ENCODE data around the gene MGRN1.

Gene MGRN1

DNA sequence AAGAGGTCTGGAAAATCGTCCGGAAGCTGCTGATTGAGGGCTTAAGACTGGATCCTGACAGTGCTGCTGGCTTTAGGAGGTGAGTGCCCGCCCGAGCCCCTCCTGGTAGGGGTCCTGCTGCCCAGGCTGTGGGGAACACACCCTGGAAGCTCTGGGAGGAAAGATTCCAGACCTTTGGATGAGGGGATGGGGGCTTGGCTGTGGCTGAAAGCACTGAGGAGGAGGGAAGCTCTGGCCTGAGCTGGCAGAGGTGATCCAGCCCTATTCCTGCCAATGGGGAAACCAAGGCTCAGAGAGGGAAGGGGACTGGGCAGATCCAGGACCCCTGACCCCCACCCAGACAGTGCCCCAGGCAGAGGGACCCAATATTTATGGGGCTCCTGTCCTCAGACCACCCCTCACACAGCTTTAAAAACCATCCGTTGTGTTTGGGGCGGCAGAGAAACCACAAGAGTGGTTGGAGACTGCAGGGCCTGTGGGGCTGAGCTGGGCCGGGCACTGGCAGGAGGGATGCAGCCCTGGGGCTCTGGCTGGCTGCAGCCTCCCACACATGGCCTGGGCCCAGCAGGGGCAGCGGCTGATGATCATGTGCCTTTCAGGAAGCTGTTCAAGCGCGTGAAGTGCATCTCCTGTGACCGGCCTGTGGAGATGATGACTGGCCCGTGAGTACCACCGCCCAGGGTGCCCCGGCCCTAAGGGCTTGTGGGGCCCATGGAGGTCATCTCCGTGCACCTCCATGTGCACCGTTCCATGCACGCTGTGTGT lies 32.7 kb upstream of the MGRN1 start:
- no peak for TF ChIP-seq NFIC (IDR thresholded peaks at IDR 0.05)
- TF ChIP-seq RAD21 (IDR thresholded peaks at IDR 0.05; ENCODE audit: low read depth), result no peak

DNA sequence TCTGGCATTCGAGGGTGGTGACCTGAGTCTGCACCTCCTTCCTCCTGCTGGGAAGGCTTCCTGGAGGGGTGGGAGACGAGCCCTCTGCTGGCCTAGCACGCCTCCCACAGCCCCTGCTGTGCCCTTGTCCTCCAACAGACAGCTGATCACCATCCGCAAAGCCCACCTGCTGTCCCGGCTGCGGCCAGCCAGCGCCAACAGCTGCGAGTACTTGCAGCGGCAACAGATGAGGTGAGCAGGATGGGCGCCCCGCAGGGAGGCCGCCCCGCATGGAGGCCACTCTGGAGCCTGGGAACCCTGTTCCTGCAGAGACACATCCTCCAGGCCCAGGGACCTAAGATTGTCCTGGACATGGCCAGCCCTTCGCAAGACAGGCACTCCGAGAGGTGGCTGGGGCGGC lies 31.5 kb upstream of the MGRN1 start:
- TF ChIP-seq TEAD4 (IDR thresholded peaks at IDR 0.05), result peak; percentile 28; the same call in 1 of the 2 replicates
- TF ChIP-seq FOXM1 (IDR thresholded peaks at IDR 0.05; ENCODE audit: borderline replicate concordance, low read depth), result 0 out of 2 replicates have a peak, but pooled peaks have one; percentile 6
- no peak for TF ChIP-seq EGR1 (IDR thresholded peaks at IDR 0.05)
- TF ChIP-seq TAF1 (IDR thresholded peaks at IDR 0.05; ENCODE audit: low read depth), result no peak
- TF ChIP-seq EP300 (IDR thresholded peaks at IDR 0.05; ENCODE audit: borderline replicate concordance), result peak; percentile 72
- peak; percentile 87 for TF ChIP-seq TCF12 (IDR thresholded peaks at IDR 0.05; ENCODE audit: low read depth)
- TF ChIP-seq ZBTB7A (IDR thresholded peaks at IDR 0.05; ENCODE audit: low read depth), result no peak
- peak; percentile 56; the same call in 1 of the 2 replicates for TF ChIP-seq NFIC (IDR thresholded peaks at IDR 0.05)

DNA sequence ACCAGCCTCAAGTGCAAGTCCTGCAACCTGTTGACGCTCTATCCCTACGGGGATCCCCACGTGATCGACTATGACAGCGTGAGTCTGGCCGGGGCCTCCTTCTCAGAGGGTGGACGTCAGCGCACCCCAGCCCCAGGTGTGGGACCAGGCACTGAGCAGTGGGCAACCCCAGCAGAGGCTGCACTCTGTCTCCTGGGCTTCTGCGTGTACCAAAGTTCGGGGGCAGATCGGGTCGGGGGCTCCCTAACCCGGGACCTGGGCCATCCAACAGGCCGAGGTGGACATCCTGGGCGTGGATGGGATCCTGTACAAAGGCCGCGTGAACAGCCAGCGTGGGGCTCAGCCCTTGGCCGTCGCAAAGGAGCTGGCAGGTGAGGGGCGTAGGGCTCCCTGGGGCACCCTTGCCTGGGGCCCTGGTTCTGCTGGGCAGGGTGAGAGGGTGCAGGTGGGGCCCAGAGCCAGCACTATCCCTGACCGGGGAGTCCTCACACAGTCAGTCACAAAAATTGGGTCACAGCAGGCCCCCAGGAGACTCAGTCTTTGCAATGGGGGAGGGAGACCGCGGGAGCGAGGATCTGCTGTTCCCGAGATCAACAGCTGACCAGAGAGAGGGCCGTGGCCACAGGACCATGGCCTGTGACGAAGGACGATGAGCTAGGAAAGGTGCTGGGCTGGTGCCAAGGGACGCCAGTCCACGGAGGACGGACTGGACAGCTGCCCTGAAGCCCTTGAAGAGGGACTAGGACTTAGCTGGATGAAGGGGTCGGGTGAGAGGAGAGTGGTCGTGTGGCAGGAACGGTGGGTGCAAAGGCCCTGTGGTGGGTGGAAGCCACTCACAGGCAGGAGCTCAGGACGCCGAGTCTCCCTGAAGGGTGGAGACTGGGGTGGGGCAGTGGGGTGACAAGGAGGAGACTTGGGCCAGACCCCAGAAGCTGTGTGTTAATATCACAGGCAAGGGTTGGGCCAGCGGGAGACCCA lies 29.9 kb upstream of the MGRN1 start:
- TF ChIP-seq FOXM1 (IDR thresholded peaks at IDR 0.05; ENCODE audit: borderline replicate concordance, low read depth) (no peak), EP300 (IDR thresholded peaks at IDR 0.05; ENCODE audit: borderline replicate concordance) (no peak), CEBPB (IDR thresholded peaks at IDR 0.05) (no peak), ZBTB7A (IDR thresholded peaks at IDR 0.05; ENCODE audit: low read depth) (no peak), NFIC (IDR thresholded peaks at IDR 0.05) (no peak), CREB1 (IDR thresholded peaks at IDR 0.05; ENCODE audit: low read depth) (no peak), TCF12 (IDR thresholded peaks at IDR 0.05; ENCODE audit: low read depth) (no peak)
- TF ChIP-seq, protein P1, sequence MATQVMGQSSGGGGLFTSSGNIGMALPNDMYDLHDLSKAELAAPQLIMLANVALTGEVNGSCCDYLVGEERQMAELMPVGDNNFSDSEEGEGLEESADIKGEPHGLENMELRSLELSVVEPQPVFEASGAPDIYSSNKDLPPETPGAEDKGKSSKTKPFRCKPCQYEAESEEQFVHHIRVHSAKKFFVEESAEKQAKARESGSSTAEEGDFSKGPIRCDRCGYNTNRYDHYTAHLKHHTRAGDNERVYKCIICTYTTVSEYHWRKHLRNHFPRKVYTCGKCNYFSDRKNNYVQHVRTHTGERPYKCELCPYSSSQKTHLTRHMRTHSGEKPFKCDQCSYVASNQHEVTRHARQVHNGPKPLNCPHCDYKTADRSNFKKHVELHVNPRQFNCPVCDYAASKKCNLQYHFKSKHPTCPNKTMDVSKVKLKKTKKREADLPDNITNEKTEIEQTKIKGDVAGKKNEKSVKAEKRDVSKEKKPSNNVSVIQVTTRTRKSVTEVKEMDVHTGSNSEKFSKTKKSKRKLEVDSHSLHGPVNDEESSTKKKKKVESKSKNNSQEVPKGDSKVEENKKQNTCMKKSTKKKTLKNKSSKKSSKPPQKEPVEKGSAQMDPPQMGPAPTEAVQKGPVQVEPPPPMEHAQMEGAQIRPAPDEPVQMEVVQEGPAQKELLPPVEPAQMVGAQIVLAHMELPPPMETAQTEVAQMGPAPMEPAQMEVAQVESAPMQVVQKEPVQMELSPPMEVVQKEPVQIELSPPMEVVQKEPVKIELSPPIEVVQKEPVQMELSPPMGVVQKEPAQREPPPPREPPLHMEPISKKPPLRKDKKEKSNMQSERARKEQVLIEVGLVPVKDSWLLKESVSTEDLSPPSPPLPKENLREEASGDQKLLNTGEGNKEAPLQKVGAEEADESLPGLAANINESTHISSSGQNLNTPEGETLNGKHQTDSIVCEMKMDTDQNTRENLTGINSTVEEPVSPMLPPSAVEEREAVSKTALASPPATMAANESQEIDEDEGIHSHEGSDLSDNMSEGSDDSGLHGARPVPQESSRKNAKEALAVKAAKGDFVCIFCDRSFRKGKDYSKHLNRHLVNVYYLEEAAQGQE (IDR thresholded peaks at IDR 0.05; ENCODE audit: low read depth), result no peak
- TF ChIP-seq, protein P2, sequence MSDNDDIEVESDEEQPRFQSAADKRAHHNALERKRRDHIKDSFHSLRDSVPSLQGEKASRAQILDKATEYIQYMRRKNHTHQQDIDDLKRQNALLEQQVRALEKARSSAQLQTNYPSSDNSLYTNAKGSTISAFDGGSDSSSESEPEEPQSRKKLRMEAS (IDR thresholded peaks at IDR 0.05), result no peak

DNA sequence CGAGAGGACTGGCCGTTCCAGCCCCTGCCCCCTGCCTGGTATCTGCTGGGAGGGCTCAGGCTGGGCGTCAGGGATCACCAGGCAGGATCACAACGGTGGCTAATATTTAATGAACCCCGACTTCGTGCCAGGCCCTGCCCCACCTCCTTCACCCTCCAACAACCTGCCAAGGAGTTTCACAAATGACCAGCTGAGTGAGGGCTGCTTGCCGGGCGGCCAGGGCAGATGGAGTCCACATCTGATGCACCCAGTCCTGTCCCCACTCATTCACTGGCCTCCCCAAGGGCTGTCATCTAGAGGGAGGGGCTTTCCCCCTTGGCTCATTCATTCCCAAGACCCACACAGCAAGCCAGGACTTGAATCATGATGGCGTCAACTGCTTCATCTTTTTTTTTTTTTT lies 27.5 kb upstream of the MGRN1 start:
- TF ChIP-seq FOXM1 (IDR thresholded peaks at IDR 0.05; ENCODE audit: borderline replicate concordance, low read depth), result no peak
- no peak for TF ChIP-seq RAD21 (IDR thresholded peaks at IDR 0.05; ENCODE audit: low read depth)
- no peak for TF ChIP-seq YY1 (IDR thresholded peaks at IDR 0.05; ENCODE audit: low read depth)
- no peak for TF ChIP-seq TCF12 (IDR thresholded peaks at IDR 0.05; ENCODE audit: low read depth)
- TF ChIP-seq, protein P3, sequence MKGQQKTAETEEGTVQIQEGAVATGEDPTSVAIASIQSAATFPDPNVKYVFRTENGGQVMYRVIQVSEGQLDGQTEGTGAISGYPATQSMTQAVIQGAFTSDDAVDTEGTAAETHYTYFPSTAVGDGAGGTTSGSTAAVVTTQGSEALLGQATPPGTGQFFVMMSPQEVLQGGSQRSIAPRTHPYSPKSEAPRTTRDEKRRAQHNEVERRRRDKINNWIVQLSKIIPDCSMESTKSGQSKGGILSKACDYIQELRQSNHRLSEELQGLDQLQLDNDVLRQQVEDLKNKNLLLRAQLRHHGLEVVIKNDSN (IDR thresholded peaks at IDR 0.05), result no peak
- TF ChIP-seq ZBTB7A (IDR thresholded peaks at IDR 0.05; ENCODE audit: low read depth), result no peak
- TF ChIP-seq EP300 (IDR thresholded peaks at IDR 0.05; ENCODE audit: borderline replicate concordance), result no peak
- TF ChIP-seq TEAD4 (IDR thresholded peaks at IDR 0.05), result no peak
- no peak for TF ChIP-seq EGR1 (IDR thresholded peaks at IDR 0.05)
- TF ChIP-seq TAF1 (IDR thresholded peaks at IDR 0.05; ENCODE audit: low read depth), result no peak
- TF ChIP-seq, protein P1 (IDR thresholded peaks at IDR 0.05; ENCODE audit: low read depth), result no peak
- TF ChIP-seq CREB1 (IDR thresholded peaks at IDR 0.05; ENCODE audit: low read depth), result no peak
- no peak for TF ChIP-seq NFIC (IDR thresholded peaks at IDR 0.05)
- TF ChIP-seq, protein P2 (IDR thresholded peaks at IDR 0.05), result no peak

DNA sequence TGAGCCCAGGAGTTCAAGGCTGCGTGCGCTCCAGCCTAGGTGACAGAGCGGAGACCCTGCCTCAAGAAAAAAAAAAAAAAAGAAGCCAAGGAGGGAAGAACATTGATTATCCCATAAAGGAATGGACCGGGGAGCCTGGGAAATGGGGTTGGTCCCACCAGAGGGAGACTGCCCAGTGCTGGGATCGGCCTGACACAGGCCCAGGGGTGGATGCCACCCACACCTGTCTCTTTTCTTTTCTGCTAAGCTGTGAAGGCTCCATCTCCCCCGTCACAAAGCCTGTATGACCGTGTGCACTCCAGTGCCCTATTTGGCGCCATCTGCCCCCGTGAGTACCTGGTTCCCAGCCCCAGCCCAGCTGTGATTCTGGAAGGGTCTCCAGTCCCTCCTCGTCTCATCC lies 25.6 kb upstream of the MGRN1 start:
- no peak for TF ChIP-seq CEBPB (IDR thresholded peaks at IDR 0.05)

DNA sequence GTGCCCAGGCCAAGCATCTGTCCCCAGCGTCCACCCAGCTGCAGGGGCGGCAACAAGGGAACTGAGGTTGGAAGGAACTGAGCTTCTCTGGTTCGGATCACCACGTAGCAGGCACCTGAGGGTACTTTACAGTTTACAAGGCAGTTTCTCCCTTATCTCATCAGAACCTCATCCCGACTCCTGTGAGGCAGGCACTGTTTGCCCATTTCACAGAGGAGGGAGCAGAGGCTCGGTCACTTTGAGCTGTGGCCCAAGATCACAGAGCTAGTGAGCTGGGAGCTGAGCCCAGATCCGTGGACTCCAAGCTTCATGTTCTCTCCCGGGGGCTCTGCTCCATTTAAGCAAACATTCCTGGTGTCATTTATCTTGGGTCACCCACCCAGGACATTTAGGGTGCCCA lies 25.1 kb upstream of the MGRN1 start:
- no peak for TF ChIP-seq CEBPB (IDR thresholded peaks at IDR 0.05)
- no peak for TF ChIP-seq NFIC (IDR thresholded peaks at IDR 0.05)
- TF ChIP-seq TCF12 (IDR thresholded peaks at IDR 0.05; ENCODE audit: low read depth), result no peak
- TF ChIP-seq TAF1 (IDR thresholded peaks at IDR 0.05; ENCODE audit: low read depth), result no peak
- TF ChIP-seq FOXM1 (IDR thresholded peaks at IDR 0.05; ENCODE audit: borderline replicate concordance, low read depth), result no peak
- TF ChIP-seq, protein P2 (IDR thresholded peaks at IDR 0.05), result no peak
- TF ChIP-seq RAD21 (IDR thresholded peaks at IDR 0.05; ENCODE audit: low read depth), result no peak
- TF ChIP-seq ZBTB7A (IDR thresholded peaks at IDR 0.05; ENCODE audit: low read depth), result no peak
- TF ChIP-seq EGR1 (IDR thresholded peaks at IDR 0.05), result no peak
- no peak for TF ChIP-seq CREB1 (IDR thresholded peaks at IDR 0.05; ENCODE audit: low read depth)
- TF ChIP-seq, protein P3 (IDR thresholded peaks at IDR 0.05), result no peak
- TF ChIP-seq TEAD4 (IDR thresholded peaks at IDR 0.05), result no peak
- TF ChIP-seq EP300 (IDR thresholded peaks at IDR 0.05; ENCODE audit: borderline replicate concordance), result no peak
- TF ChIP-seq, protein P1 (IDR thresholded peaks at IDR 0.05; ENCODE audit: low read depth), result no peak

All from Ishikawa (cell line).